ENCODE results near the gene TSR3. TPM values are rescaled to one million over a fixed set of nuclear protein-coding genes. Genes with fewer than 3 reads are reported as not detected.

Gene TSR3
- total and polyA plus RNA-seq, 2 experiments from 2014 or later, result 105 to 110 TPM

- Histone ChIP-seq H3K4me3 (no peak overlapping the region), H3K4me1 (ENCODE audit: insufficient read depth) (no peaks in the 10 kb centered on the region), H3K9ac (no peak overlapping the region), H3K27ac (no peak overlapping the region), H3K4me2 (ENCODE audit: unreplicated experiment) (no peak overlapping the region), H3K9me3 (ENCODE audit: low read depth) (no peaks in the 10 kb centered on the region), H4K20me1 (ENCODE audit: insufficient read depth) (no peaks in the 10 kb centered on the region), H3K79me2 (ENCODE audit: insufficient read depth) (peaks cover 6% of the 10 kb centered on the region), H3K27me3 (replicated peaks; ENCODE audit: insufficient read depth) (no peaks in the 10 kb centered on the region), H3K36me3 (ENCODE audit: low read depth) (no peaks in the 10 kb centered on the region; the same call in 1 of the 2 replicates), H3K9me2 (ENCODE audit: insufficient read depth) (no peaks in the 10 kb centered on the region), H3F3A (ENCODE audit: insufficient read depth) (no peaks in the 10 kb centered on the region), H2AFZ (no peak overlapping the region)
- 54 to 55% methylated on average over 7 to 11 of the region's 11 CpGs for WGBS, 2 experiments (ENCODE audit: low coverage in 1 of 2, low lambda C conversion rate in 2 of 2, missing lambda C conversion rate in 2 of 2)
- no peak for DNase-seq
- in situ Hi-C loops (cut with MboI), result no loop called here
- TF ChIP-seq EZH2 (IDR thresholded peaks at IDR 0.05; ENCODE audit: insufficient read depth, poor library complexity, severe bottlenecking) (no peak), EZH2phosphoT487 (IDR thresholded peaks at IDR 0.05; ENCODE audit: insufficient read depth, low read depth) (no peak)
These were observed 6.6 kb downstream of the TSR3 start for GRCh38 chr16:1345087-1345486.

GRCh38 chr16:1344499-1344898 lies 7.2 kb downstream of the TSR3 start:
- Histone ChIP-seq H3K79me2 (ENCODE audit: insufficient read depth) (no peaks in the 10 kb centered on the region; the same call in 1 of the 2 replicates), H2AFZ (no peak overlapping the region), H3K4me1 (ENCODE audit: insufficient read depth) (no peaks in the 10 kb centered on the region), H3K9me3 (ENCODE audit: low read depth) (no peaks in the 10 kb centered on the region), H3K4me2 (ENCODE audit: unreplicated experiment) (no peak overlapping the region), H3K36me3 (ENCODE audit: low read depth) (no peaks in the 10 kb centered on the region), H3K9me2 (ENCODE audit: insufficient read depth) (no peaks in the 10 kb centered on the region), H3F3A (ENCODE audit: insufficient read depth) (no peaks in the 10 kb centered on the region), H4K20me1 (ENCODE audit: insufficient read depth) (no peaks in the 10 kb centered on the region), H3K4me3 (no peak overlapping the region), H3K27me3 (replicated peaks; ENCODE audit: insufficient read depth) (no peaks in the 10 kb centered on the region), H3K27ac (no peak overlapping the region), H3K9ac (no peak overlapping the region)
- 88 to 89% methylated on average over 12 to 14 of the region's 14 CpGs for whole genome bisulfite sequencing, 2 experiments (ENCODE audit: low coverage in 1 of 2, low lambda C conversion rate in 2 of 2, missing lambda C conversion rate in 2 of 2)
- no peak for DNase-seq
- no peak for TF ChIP-seq EZH2phosphoT487 (IDR thresholded peaks at IDR 0.05; ENCODE audit: insufficient read depth, low read depth)
- TF ChIP-seq EZH2 (IDR thresholded peaks at IDR 0.05; ENCODE audit: insufficient read depth, poor library complexity, severe bottlenecking), result no peak
- in situ Hi-C loops (cut with MboI), result no loop called here

GRCh38 chr16:1343428-1344242 lies 8.0 kb downstream of the TSR3 start:
- H3K27ac ChIP-seq, result no peak overlapping the region
- no peak overlapping the region for H2AFZ ChIP-seq
- no peaks in the 10 kb centered on the region for H4K20me1 ChIP-seq (ENCODE audit: insufficient read depth)
- no peaks in the 10 kb centered on the region for H3K79me2 ChIP-seq (ENCODE audit: insufficient read depth)
- H3K4me1 ChIP-seq (ENCODE audit: insufficient read depth), result no peaks in the 10 kb centered on the region
- 56% methylated on average over 38 to 44 of the region's 44 CpGs for WGBS, 2 experiments (ENCODE audit: low coverage in 1 of 2, low lambda C conversion rate in 2 of 2, missing lambda C conversion rate in 2 of 2)
- H3K9me3 ChIP-seq (ENCODE audit: low read depth), result no peaks in the 10 kb centered on the region
- no peaks in the 10 kb centered on the region for H3K27me3 ChIP-seq (replicated peaks; ENCODE audit: insufficient read depth)
- no peak for DNase-seq
- no peak overlapping the region for H3K4me2 ChIP-seq (ENCODE audit: unreplicated experiment)
- no peak overlapping the region for H3K9ac ChIP-seq
- H3K4me3 ChIP-seq, result no peak overlapping the region
- no peaks in the 10 kb centered on the region for H3K36me3 ChIP-seq (ENCODE audit: low read depth)
- H3F3A ChIP-seq (ENCODE audit: insufficient read depth), result no peaks in the 10 kb centered on the region
- no peaks in the 10 kb centered on the region for H3K9me2 ChIP-seq (ENCODE audit: insufficient read depth)
- no peak for TF ChIP-seq EZH2 (IDR thresholded peaks at IDR 0.05; ENCODE audit: insufficient read depth, poor library complexity, severe bottlenecking)
- TF ChIP-seq EZH2phosphoT487 (IDR thresholded peaks at IDR 0.05; ENCODE audit: insufficient read depth, low read depth), result no peak
- in situ Hi-C loops (cut with MboI), result no loop called here

- Histone ChIP-seq H3K27ac (no peak overlapping the region), H3K4me1 (ENCODE audit: insufficient read depth) (no peaks in the 10 kb centered on the region), H3K36me3 (ENCODE audit: low read depth) (no peaks in the 10 kb centered on the region), H3F3A (ENCODE audit: insufficient read depth) (no peaks in the 10 kb centered on the region), H3K9me2 (ENCODE audit: insufficient read depth) (no peaks in the 10 kb centered on the region), H3K4me3 (no peak overlapping the region), H3K9me3 (ENCODE audit: low read depth) (no peaks in the 10 kb centered on the region), H3K9ac (no peak overlapping the region), H3K27me3 (replicated peaks; ENCODE audit: insufficient read depth) (no peaks in the 10 kb centered on the region; the same call in 1 of the 2 replicates), H3K79me2 (ENCODE audit: insufficient read depth) (no peaks in the 10 kb centered on the region), H3K4me2 (ENCODE audit: unreplicated experiment) (no peak overlapping the region), H4K20me1 (ENCODE audit: insufficient read depth) (no peaks in the 10 kb centered on the region), H2AFZ (no peak overlapping the region)
- DNase-seq, result peak; percentile 86
- WGBS, 2 experiments (ENCODE audit: low coverage in 1 of 2, low lambda C conversion rate in 2 of 2, missing lambda C conversion rate in 2 of 2), result 11 to 16% methylated on average over 34 to 46 of the region's 49 CpGs
- in situ Hi-C loops (cut with MboI), result no loop called here
- no peak for TF ChIP-seq EZH2phosphoT487 (IDR thresholded peaks at IDR 0.05; ENCODE audit: insufficient read depth, low read depth)
- no peak for TF ChIP-seq EZH2 (IDR thresholded peaks at IDR 0.05; ENCODE audit: insufficient read depth, poor library complexity, severe bottlenecking)
These were observed 8.9 kb downstream of the TSR3 start for GRCh38 chr16:1342526-1343427.

Measured in GM23248 (cell line).